C4-2B (cell line): ENCODE measurements around the gene JUND.
A peak's percentile ranks its signal among the peaks of the same experiment; 100 is the strongest.

Experiments
- CTCF ChIP-seq: fragments of 450-650 bp; conservative IDR thresholded peaks from 2 replicates; pipeline ENCODE4 v1.5.1; 2017; ENCODE audit warnings: mild to moderate bottlenecking
- ZFX ChIP-seq: fragments of 450-650 bp; IDR thresholded peaks from 2 replicates; pipeline ENCODE4 v1.6.1; 2017

GRCh38 chr19:18322318-18322758, 40.9 kb upstream of the JUND start:
- TF ChIP-seq CTCF (no peak), ZFX (peak; percentile 71; the same call in 1 of the 2 replicates)
